GM23338 (cell line): ENCODE data around the gene FBXL19. TPM values are rescaled to one million over a fixed set of nuclear protein-coding genes. Genes with fewer than 3 reads are reported as not detected.

Source experiments
- ATAC-seq: fragments of 200-7000 bp; cut with Tn5 transposase; 3 replicates; pipeline ENCODE4 v1.9.1; 2020
- DNase-seq: peaks from one replicate; pipeline ENCODE4 v3.0.0-alpha.2; 2015; ENCODE audit warnings: low spot score
- H2AFZ ChIP-seq: fragments of 200-600 bp; sonication (generic); 2 replicates; pipeline ENCODE4 v1.8.0; 2016; ENCODE audit warnings: antibody characterized with exemption, mild to moderate bottlenecking, moderate library complexity
- H3F3A ChIP-seq: fragments of 200-600 bp; sonication (generic); replicated peaks from 2 replicates; pipeline ENCODE4 v1.8.0; 2017; ENCODE audit warnings: antibody characterized with exemption, mixed run types, low read depth
- H3K27ac ChIP-seq: fragments of 200-600 bp; sonication (generic); 2 replicates; pipeline ENCODE4 v1.6.1; 2016; ENCODE audit warnings: low read depth
- H3K27me3 ChIP-seq: fragments of 200-600 bp; sonication (generic); 2 replicates; pipeline ENCODE4 v1.8.0; 2016; ENCODE audit warnings: mild to moderate bottlenecking, mixed run types, moderate library complexity; ENCODE audit not compliant: insufficient read depth
- H3K36me3 ChIP-seq: fragments of 200-600 bp; sonication (generic); 2 replicates; pipeline ENCODE4 v1.8.0; 2016; ENCODE audit warnings: mild to moderate bottlenecking; ENCODE audit not compliant: insufficient read depth
- H3K4me1 ChIP-seq: fragments of 200-600 bp; sonication (generic); 2 replicates; pipeline ENCODE4 v1.8.0; 2016; ENCODE audit warnings: mild to moderate bottlenecking, moderate library complexity; ENCODE audit not compliant: insufficient read depth
- H3K4me2 ChIP-seq: fragments of 200-600 bp; sonication (generic); 2 replicates; pipeline ENCODE4 v1.7.1; 2017; ENCODE audit warnings: mixed run types
- H3K4me3 ChIP-seq: fragments of 200-600 bp; sonication (generic); 2 replicates; pipeline ENCODE4 v1.6.1; 2016; ENCODE audit warnings: mixed run types
- H3K79me2 ChIP-seq: fragments of 200-600 bp; sonication (generic); replicated peaks from 2 replicates; pipeline ENCODE4 v1.8.0; 2017; ENCODE audit warnings: mild to moderate bottlenecking; ENCODE audit not compliant: insufficient read depth
- H3K9me2 ChIP-seq: fragments of 200-600 bp; sonication (generic); 2 replicates; pipeline ENCODE4 v1.8.0; 2017; ENCODE audit not compliant: insufficient read depth
- H4K20me1 ChIP-seq: fragments of 200-600 bp; sonication (generic); replicated peaks from 2 replicates; pipeline ENCODE4 v1.8.0; 2017; ENCODE audit warnings: mild to moderate bottlenecking; ENCODE audit not compliant: insufficient read depth
- H3K27ac Mint-ChIP-seq: 2 replicates; pipeline ENCODE4 v1.8.0; 2020; ENCODE audit warnings: inconsistent platforms, mild to moderate bottlenecking, moderate library complexity, mixed read lengths
- H3K27me3 Mint-ChIP-seq: 3 replicates; pipeline ENCODE4 v1.8.0; 2022; ENCODE audit warnings: low read depth, mild to moderate bottlenecking, moderate library complexity, mixed read lengths, inconsistent platforms; ENCODE audit not compliant: insufficient read depth, poor library complexity
- H3K36me3 Mint-ChIP-seq: 3 replicates; pipeline ENCODE4 v1.8.0; 2021; ENCODE audit warnings: low read depth, mild to moderate bottlenecking, inconsistent platforms, moderate library complexity, mixed read lengths
- H3K4me1 Mint-ChIP-seq: 3 replicates; pipeline ENCODE4 v1.8.0; 2020; ENCODE audit warnings: mild to moderate bottlenecking, inconsistent platforms, mixed read lengths
- H3K4me3 Mint-ChIP-seq: 3 replicates; pipeline ENCODE4 v1.8.0; 2021; ENCODE audit warnings: moderate library complexity, mild to moderate bottlenecking, inconsistent platforms, mixed read lengths
- H3K9me3 Mint-ChIP-seq: 3 replicates; pipeline ENCODE4 v1.8.0; 2020; ENCODE audit warnings: moderate library complexity, mild to moderate bottlenecking, inconsistent platforms, mixed read lengths
- EZH2phosphoT487 ChIP-seq: fragments of 200-600 bp; sonication (generic); IDR thresholded peaks from one replicate; pipeline ENCODE4 v1.8.1; 2018; ENCODE audit warnings: antibody characterized with exemption; ENCODE audit not compliant: unreplicated experiment
- POLR2AphosphoS5 ChIP-seq: IDR thresholded peaks from 2 replicates; pipeline ENCODE4 v1.6.1; 2016; ENCODE audit warnings: antibody characterized with exemption, low read depth
- ZNF114 ChIP-seq: fragments of 250-450 bp; sonication (Bioruptor Pico); IDR thresholded peaks from 2 replicates; pipeline ENCODE4 v1.5.0; 2020; ENCODE audit warnings: mild to moderate bottlenecking, moderate library complexity
- polyA plus RNA-seq: library from polyadenylated mRNA; unstranded; fragments of >200 nt; fragmentation: Nextera tagmentation; extraction: Ambion mirVana; gene quantifications from 2 replicates; pipeline ENCODE4 v1.2.1, GENCODE V29; 2016
- total RNA-seq: library from RNA; depleted of rRNA; stranded (reverse); fragments of >200 nt; shearing (Covaris generic); gene quantifications from 2 replicates; pipeline ENCODE4 v1.2.3, GENCODE V29; 2014
- TF ChIP-seq, protein P1 (sequence below), 2 experiments: fragments of 200-600 bp in 1 of 2; sonication (generic) in 1 of 2; conservative IDR thresholded peaks; 2 replicates each; pipeline versions ENCODE4 v1.5.1 to v1.6.1; 2016 to 2017; ENCODE audit warnings: antibody characterized with exemption in 2 of 2, low read depth in 2 of 2, mild to moderate bottlenecking in 2 of 2, moderate library complexity in 1 of 2
- TF ChIP-seq, protein P2 (sequence below): IDR thresholded peaks from one replicate; pipeline ENCODE4 v1.6.1; 2018; ENCODE audit warnings: antibody characterized with exemption; ENCODE audit not compliant: unreplicated experiment

FBXL19 gene
- total and polyA plus RNA-seq, 2 experiments from 2014 or later, result 12.5 to 71.5 TPM

DNA sequence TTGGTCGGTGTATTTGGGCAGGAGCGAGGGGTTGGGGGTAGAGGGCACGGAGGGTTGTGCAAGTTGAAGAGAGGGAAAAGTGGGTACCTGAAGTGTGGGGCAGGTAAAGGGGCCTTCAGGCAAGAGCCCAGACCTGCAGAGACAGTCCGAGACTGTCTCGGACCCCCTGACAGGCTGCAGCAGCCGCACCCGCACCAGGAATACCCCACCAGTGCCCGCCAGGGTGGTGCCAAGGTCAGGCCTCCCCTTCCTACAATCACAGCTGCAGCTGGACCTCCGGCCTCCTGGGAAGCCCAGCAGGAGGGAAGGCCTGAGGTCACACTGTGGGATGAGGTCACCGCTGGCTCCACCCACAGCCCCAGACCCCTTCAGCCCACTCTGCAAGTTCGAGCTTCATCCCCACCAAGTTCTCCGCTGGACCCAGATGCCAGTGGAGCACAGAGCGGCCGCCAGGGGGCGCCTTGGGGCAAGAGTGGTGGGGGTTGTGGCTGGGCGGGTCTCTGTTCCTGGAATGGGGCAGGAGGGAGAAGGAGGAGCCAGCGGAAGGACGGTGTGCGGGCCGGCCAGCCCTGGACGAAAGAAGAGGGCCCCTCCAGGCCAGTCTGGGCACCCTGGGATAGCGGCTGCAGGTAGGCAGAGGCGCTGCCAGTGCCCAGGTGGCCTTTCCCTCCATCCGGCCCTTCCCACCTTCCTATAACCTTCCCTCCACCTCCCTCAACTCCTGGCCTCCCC is 61.5 kb downstream of the FBXL19 start, which contains the start of gene HSD3B7 (continued):
- TF ChIP-seq, protein P1, sequence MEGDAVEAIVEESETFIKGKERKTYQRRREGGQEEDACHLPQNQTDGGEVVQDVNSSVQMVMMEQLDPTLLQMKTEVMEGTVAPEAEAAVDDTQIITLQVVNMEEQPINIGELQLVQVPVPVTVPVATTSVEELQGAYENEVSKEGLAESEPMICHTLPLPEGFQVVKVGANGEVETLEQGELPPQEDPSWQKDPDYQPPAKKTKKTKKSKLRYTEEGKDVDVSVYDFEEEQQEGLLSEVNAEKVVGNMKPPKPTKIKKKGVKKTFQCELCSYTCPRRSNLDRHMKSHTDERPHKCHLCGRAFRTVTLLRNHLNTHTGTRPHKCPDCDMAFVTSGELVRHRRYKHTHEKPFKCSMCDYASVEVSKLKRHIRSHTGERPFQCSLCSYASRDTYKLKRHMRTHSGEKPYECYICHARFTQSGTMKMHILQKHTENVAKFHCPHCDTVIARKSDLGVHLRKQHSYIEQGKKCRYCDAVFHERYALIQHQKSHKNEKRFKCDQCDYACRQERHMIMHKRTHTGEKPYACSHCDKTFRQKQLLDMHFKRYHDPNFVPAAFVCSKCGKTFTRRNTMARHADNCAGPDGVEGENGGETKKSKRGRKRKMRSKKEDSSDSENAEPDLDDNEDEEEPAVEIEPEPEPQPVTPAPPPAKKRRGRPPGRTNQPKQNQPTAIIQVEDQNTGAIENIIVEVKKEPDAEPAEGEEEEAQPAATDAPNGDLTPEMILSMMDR (conservative IDR thresholded peaks at IDR 0.05; ENCODE audit: low read depth in 2 of 2), result peak; percentile 87 to 91

DNA sequence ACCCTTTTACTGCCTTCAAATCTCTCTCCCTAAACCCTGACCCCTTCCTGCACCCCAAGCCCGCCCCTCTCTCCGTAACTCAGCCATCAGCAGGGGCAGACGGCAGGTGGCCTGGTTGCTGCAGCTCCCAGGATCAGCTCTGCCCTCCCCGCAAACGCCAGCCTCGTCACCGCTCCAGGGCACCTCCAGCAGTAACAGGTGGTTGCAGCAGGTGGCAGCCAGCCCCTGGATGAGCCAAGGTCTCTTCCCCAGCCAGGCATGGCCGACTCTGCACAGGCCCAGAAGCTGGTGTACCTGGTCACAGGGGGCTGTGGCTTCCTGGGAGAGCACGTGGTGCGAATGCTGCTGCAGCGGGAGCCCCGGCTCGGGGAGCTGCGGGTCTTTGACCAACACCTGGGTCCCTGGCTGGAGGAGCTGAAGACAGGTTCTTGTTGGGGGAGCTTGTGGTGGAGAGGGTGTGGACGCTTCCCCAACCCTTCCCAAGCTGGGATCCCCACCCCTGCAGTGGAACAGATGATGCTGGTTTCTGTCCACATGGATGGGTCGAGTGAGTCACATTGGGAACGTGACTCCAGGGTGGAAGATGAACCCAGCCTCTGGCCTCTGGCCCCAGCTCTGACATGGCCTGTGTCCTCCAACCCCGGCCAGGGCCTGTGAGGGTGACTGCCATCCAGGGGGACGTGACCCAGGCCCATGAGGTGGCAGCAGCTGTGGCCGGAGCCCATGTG is 62.2 kb downstream of the FBXL19 start:
- Histone ChIP-seq H3K27ac (no peak overlapping the region), H3K79me2 (no peaks in the 10 kb centered on the region), H2AFZ (no peak overlapping the region), H3K4me3 (peak overlapping the region; percentile 58), H3K4me2 (peak overlapping the region; percentile 80), H3K36me3 (peaks cover 4% of the 10 kb centered on the region; the same call in 1 of the 2 replicates), H3K27me3 (no peaks in the 10 kb centered on the region), H3K9me2 (no peaks in the 10 kb centered on the region), H4K20me1 (no peaks in the 10 kb centered on the region; the same call in 1 of the 2 replicates), H3K4me1 (no peaks in the 10 kb centered on the region), H3F3A (peaks cover 9% of the 10 kb centered on the region)
- peaks cover 6% of the 10 kb centered on the region; the same call in 2 of the 3 replicates for H3K4me1 Mint-ChIP-seq
- H3K9me3 Mint-ChIP-seq, result peaks cover 2% of the 10 kb centered on the region; the same call in 1 of the 3 replicates
- TF ChIP-seq POLR2AphosphoS5 (peak; percentile 37; the same call in 1 of the 2 replicates), ZNF114 (CRISPR knock-in tag) (no peak)
- TF ChIP-seq, protein P1 (conservative IDR thresholded peaks at IDR 0.05; ENCODE audit: low read depth in 2 of 2), result peak in 1 of 2 experiments; percentile 74; a peak in 2 of 4 replicates
- peaks cover 9% of the 10 kb centered on the region for H3K27me3 Mint-ChIP-seq
- DNase-seq (peak; percentile 79), ATAC-seq (peak; percentile 76)
- peak overlapping the region; percentile 65 for H3K4me3 Mint-ChIP-seq
- peaks cover 28% of the 10 kb centered on the region for H3K36me3 Mint-ChIP-seq
- peak overlapping the region; percentile 67; the same call in 1 of the 2 replicates for H3K27ac Mint-ChIP-seq

DNA sequence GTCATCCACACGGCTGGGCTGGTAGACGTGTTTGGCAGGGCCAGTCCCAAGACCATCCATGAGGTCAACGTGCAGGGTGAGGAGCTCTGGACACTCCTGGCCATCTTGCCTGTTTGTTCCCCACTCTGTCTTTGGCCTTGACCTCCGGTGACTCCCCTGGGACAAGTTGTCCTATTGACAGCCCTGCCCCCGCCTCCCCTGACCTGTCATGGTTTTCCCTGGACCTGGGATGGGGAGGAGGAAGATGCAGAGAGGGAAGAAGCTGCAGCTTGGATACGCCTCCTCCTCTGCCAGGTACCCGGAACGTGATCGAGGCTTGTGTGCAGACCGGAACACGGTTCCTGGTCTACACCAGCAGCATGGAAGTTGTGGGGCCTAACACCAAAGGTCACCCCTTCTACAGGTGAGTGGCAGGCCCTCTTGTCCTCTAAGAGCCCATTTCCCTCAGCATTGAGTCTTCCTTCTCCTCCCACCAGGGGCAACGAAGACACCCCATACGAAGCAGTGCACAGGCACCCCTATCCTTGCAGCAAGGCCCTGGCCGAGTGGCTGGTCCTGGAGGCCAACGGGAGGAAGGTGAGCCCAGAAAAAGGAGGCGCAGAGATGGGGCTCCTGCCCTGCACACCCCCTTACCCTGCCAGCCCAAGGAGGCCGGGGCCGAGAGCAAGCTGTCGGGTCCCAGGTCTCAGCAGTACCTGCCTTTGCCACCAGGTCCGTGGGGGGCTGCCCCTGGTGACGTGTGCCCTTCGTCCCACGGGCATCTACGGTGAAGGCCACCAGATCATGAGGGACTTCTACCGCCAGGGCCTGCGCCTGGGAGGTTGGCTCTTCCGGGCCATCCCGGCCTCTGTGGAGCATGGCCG is 63.0 kb downstream of the FBXL19 start:
- no peak overlapping the region for H3K4me3 ChIP-seq
- ATAC-seq, result no peak
- peaks cover 4% of the 10 kb centered on the region; the same call in 1 of the 2 replicates for H3K36me3 ChIP-seq
- peaks cover 11% of the 10 kb centered on the region for H3K27me3 Mint-ChIP-seq
- DNase-seq, result no peak
- peaks cover 6% of the 10 kb centered on the region; the same call in 2 of the 3 replicates for H3K4me1 Mint-ChIP-seq
- H2AFZ ChIP-seq, result no peak overlapping the region
- H3K9me2 ChIP-seq, result no peaks in the 10 kb centered on the region
- no peak overlapping the region for H3K4me3 Mint-ChIP-seq
- H3K4me1 ChIP-seq, result no peaks in the 10 kb centered on the region
- H3K36me3 Mint-ChIP-seq, result peaks cover 22% of the 10 kb centered on the region
- H4K20me1 ChIP-seq, result no peaks in the 10 kb centered on the region; the same call in 1 of the 2 replicates
- H3K27ac ChIP-seq, result no peak overlapping the region
- no peak overlapping the region for H3K4me2 ChIP-seq
- no peaks in the 10 kb centered on the region for H3K27me3 ChIP-seq
- H3K9me3 Mint-ChIP-seq, result peaks cover 2% of the 10 kb centered on the region; the same call in 1 of the 3 replicates
- H3F3A ChIP-seq, result peaks cover 13% of the 10 kb centered on the region
- no peaks in the 10 kb centered on the region for H3K79me2 ChIP-seq
- H3K27ac Mint-ChIP-seq, result no peak overlapping the region
- TF ChIP-seq, protein P2, sequence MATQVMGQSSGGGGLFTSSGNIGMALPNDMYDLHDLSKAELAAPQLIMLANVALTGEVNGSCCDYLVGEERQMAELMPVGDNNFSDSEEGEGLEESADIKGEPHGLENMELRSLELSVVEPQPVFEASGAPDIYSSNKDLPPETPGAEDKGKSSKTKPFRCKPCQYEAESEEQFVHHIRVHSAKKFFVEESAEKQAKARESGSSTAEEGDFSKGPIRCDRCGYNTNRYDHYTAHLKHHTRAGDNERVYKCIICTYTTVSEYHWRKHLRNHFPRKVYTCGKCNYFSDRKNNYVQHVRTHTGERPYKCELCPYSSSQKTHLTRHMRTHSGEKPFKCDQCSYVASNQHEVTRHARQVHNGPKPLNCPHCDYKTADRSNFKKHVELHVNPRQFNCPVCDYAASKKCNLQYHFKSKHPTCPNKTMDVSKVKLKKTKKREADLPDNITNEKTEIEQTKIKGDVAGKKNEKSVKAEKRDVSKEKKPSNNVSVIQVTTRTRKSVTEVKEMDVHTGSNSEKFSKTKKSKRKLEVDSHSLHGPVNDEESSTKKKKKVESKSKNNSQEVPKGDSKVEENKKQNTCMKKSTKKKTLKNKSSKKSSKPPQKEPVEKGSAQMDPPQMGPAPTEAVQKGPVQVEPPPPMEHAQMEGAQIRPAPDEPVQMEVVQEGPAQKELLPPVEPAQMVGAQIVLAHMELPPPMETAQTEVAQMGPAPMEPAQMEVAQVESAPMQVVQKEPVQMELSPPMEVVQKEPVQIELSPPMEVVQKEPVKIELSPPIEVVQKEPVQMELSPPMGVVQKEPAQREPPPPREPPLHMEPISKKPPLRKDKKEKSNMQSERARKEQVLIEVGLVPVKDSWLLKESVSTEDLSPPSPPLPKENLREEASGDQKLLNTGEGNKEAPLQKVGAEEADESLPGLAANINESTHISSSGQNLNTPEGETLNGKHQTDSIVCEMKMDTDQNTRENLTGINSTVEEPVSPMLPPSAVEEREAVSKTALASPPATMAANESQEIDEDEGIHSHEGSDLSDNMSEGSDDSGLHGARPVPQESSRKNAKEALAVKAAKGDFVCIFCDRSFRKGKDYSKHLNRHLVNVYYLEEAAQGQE, result no peak
- no peak for TF ChIP-seq EZH2phosphoT487
- TF ChIP-seq, protein P1 (conservative IDR thresholded peaks at IDR 0.05; ENCODE audit: low read depth in 2 of 2), result 0 out of 4 replicates have a peak, but pooled peaks of 1 of the 2 experiments have one; percentile 11
